Measurements from ENCODE around the gene ID2.
A peak's percentile ranks its signal among the peaks of the same experiment; 100 is the strongest.

Gene ID2

GRCh38 chr2:8643250-8643995 is 38.4 kb upstream of the ID2 start:
- no peaks in the 10 kb centered on the region for H3K27me3 ChIP-seq (ENCODE audit: control insufficient read depth, insufficient read depth, low read length)
- no peak for TF ChIP-seq CTCF (IDR thresholded peaks at IDR 0.05)
- no peak overlapping the region for H3K4me2 ChIP-seq (ENCODE audit: low read length)
- no peaks in the 10 kb centered on the region for H3K36me3 ChIP-seq (ENCODE audit: control insufficient read depth, insufficient read depth, low read length)
- no peak overlapping the region for H3K4me3 ChIP-seq (ENCODE audit: low read depth, low read length)
- peaks cover 22% of the 10 kb centered on the region for H3K4me1 ChIP-seq
- H3K79me2 ChIP-seq = peaks cover 8% of the 10 kb centered on the region
- peak overlapping the region; percentile 55 for H3K27ac ChIP-seq
- H2AFZ ChIP-seq = peak overlapping the region; percentile 59
- no peaks in the 10 kb centered on the region for H3K9me3 ChIP-seq (ENCODE audit: control insufficient read depth, low read length)
- no peak overlapping the region for H3K9ac ChIP-seq

- Histone ChIP-seq H3K9me3 (ENCODE audit: control insufficient read depth, low read length) (no peaks in the 10 kb centered on the region), H3K9ac (no peak overlapping the region), H3K36me3 (ENCODE audit: control insufficient read depth, insufficient read depth, low read length) (no peaks in the 10 kb centered on the region), H3K4me2 (ENCODE audit: low read length) (no peak overlapping the region), H3K4me1 (peaks cover 22% of the 10 kb centered on the region), H3K27ac (no peak overlapping the region), H2AFZ (peak overlapping the region; percentile 23), H3K4me3 (ENCODE audit: low read depth, low read length) (no peak overlapping the region), H3K27me3 (ENCODE audit: control insufficient read depth, insufficient read depth, low read length) (no peaks in the 10 kb centered on the region), H3K79me2 (peaks cover 8% of the 10 kb centered on the region)
- TF ChIP-seq CTCF (IDR thresholded peaks at IDR 0.05) = no peak
Observed at GRCh38 chr2:8643996-8644356, 37.9 kb upstream of the ID2 start.

GRCh38 chr2:8644605-8645175 is 37.2 kb upstream of the ID2 start:
- Histone ChIP-seq H3K4me1 (peaks cover 22% of the 10 kb centered on the region), H3K27ac (peak overlapping the region; percentile 20), H3K4me2 (ENCODE audit: low read length) (no peak overlapping the region), H3K9me3 (ENCODE audit: control insufficient read depth, low read length) (no peaks in the 10 kb centered on the region), H3K9ac (no peak overlapping the region), H3K36me3 (ENCODE audit: control insufficient read depth, insufficient read depth, low read length) (no peaks in the 10 kb centered on the region), H3K27me3 (ENCODE audit: control insufficient read depth, insufficient read depth, low read length) (no peaks in the 10 kb centered on the region), H3K79me2 (peaks cover 8% of the 10 kb centered on the region), H3K4me3 (ENCODE audit: low read depth, low read length) (no peak overlapping the region), H2AFZ (peak overlapping the region; percentile 75)
- TF ChIP-seq CTCF (IDR thresholded peaks at IDR 0.05) = peak; percentile 68

GRCh38 chr2:8645176-8645831 is 36.6 kb upstream of the ID2 start:
- no peak for TF ChIP-seq CTCF (IDR thresholded peaks at IDR 0.05)
- H3K4me2 ChIP-seq (ENCODE audit: low read length) = no peak overlapping the region
- no peaks in the 10 kb centered on the region for H3K27me3 ChIP-seq (ENCODE audit: control insufficient read depth, insufficient read depth, low read length)
- peaks cover 8% of the 10 kb centered on the region for H3K79me2 ChIP-seq
- H3K9ac ChIP-seq = no peak overlapping the region
- no peaks in the 10 kb centered on the region for H3K36me3 ChIP-seq (ENCODE audit: control insufficient read depth, insufficient read depth, low read length)
- H3K4me1 ChIP-seq = peaks cover 22% of the 10 kb centered on the region
- peak overlapping the region; percentile 75 for H2AFZ ChIP-seq
- no peaks in the 10 kb centered on the region for H3K9me3 ChIP-seq (ENCODE audit: control insufficient read depth, low read length)
- H3K27ac ChIP-seq = peak overlapping the region; percentile 20
- H3K4me3 ChIP-seq (ENCODE audit: low read depth, low read length) = no peak overlapping the region
